Stomach smooth muscle (tissue), 2 donors: ENCODE results near the gene GRM4.

ENCODE experiments used
- H3K27ac ChIP-seq: one replicate; pipeline ENCODE4 v1.7.0; 2013; ENCODE audit warnings: mild to moderate bottlenecking, low read length, inconsistent platforms
- H3K27me3 ChIP-seq, 2 donors: one replicate each; pipeline ENCODE4 v1.7.0; 2013; ENCODE audit warnings: low read length in 2 of 2; ENCODE audit not compliant: insufficient read depth in 2 of 2, control insufficient read depth in 1 of 2
- H3K36me3 ChIP-seq, 2 donors: one replicate each; pipeline ENCODE4 v1.7.0; 2013; ENCODE audit warnings: low read length in 2 of 2; ENCODE audit not compliant: control insufficient read depth in 2 of 2, insufficient read depth in 2 of 2
- H3K4me1 ChIP-seq: one replicate; pipeline ENCODE4 v1.7.0; 2013; ENCODE audit warnings: low read length; ENCODE audit not compliant: control insufficient read depth, insufficient read depth
- H3K4me3 ChIP-seq, 2 donors: one replicate each; pipeline ENCODE4 v1.7.0; 2013; ENCODE audit warnings: low read length in 2 of 2
- H3K9ac ChIP-seq, 2 donors: one replicate each; pipeline ENCODE4 v1.7.0; 2013; ENCODE audit warnings: low read length in 2 of 2, mild to moderate bottlenecking in 1 of 2
- H3K9me3 ChIP-seq, 2 donors: one replicate each; pipeline ENCODE4 v1.7.0; 2013; ENCODE audit warnings: low read length in 2 of 2; ENCODE audit not compliant: control insufficient read depth in 2 of 2
- donor health status: healthy.
- donor health status: Pancreatic carcinoma.

The GRM4 gene

GRCh38 chr6:33983109-33983716 lies 162.7 kb downstream of the GRM4 start:
- no peaks in the 10 kb centered on the region for H3K9me3 ChIP-seq
- H3K4me1 ChIP-seq = no peaks in the 10 kb centered on the region
- H3K36me3 ChIP-seq = no peaks in the 10 kb centered on the region
- H3K4me3 ChIP-seq = no peak overlapping the region
- H3K27ac ChIP-seq = no peak overlapping the region
- H3K9ac ChIP-seq = no peak overlapping the region
- H3K27me3 ChIP-seq = peaks cover 0 to 3% of the 10 kb centered on the region in 2 donors

- Histone ChIP-seq H3K4me1 (no peaks in the 10 kb centered on the region), H3K27me3 (peaks cover 0 to 11% of the 10 kb centered on the region in 2 donors), H3K9me3 (no peaks in the 10 kb centered on the region), H3K36me3 (no peaks in the 10 kb centered on the region), H3K4me3 (no peak overlapping the region), H3K9ac (no peak overlapping the region), H3K27ac (no peak overlapping the region)
Observed at GRCh38 chr6:33981861-33982260, 164.0 kb downstream of the GRM4 start.

- Histone ChIP-seq H3K36me3 (no peaks in the 10 kb centered on the region), H3K9ac (no peak overlapping the region), H3K4me1 (no peaks in the 10 kb centered on the region), H3K9me3 (no peaks in the 10 kb centered on the region), H3K4me3 (no peak overlapping the region), H3K27ac (no peak overlapping the region), H3K27me3 (peaks cover 4 to 15% of the 10 kb centered on the region in 2 donors)
Observed at GRCh38 chr6:33981421-33981820, 164.5 kb downstream of the GRM4 start.

DNA sequence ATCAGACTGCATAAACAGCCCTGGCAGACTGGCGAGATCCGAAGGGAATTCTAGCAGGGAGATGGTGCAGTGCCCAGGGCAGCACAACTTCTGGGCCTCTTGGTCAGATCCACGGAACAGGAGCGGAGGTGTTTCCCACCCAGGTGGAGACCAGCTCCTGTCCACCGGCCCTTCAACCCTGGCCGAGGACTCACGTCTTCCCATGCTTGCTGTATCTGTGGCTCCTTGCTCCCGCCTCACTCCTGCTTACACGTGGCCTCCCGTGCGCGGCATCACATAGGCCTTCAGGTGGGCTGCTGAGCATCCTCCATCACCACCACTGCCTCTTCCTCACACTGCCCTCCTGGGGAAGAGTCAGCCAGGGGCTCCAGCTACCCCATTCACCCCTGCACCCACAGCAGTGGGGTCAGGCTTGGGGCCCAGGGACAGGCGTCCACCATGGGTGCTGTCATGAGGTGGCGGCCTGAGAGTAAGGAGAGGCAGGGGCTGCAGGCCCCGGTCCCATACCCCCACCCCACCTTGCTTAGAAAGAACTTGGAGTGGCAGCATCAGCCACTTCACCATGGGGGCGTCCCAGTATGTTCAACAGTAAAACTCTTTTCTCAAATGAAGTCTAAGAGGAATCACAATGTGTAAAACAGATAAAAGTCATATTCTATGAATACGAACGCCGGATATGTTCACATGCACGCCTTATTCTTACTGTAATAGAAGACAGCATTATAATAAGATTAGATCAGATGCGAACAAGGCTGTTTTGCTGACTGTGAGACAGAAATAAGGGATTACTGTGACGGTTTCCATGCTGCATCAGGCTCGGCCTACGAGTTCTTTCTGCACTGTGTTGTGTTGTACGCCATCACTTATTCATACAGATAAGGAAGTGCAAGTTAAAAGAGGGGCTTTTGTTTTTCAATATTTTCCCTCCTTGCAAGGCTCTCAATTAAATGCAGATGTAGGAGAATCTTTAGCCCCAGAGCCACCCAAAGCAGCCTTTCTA lies 165.4 kb downstream of the GRM4 start:
- no peak overlapping the region for H3K27ac ChIP-seq
- peaks cover 13 to 19% of the 10 kb centered on the region in 2 donors for H3K27me3 ChIP-seq
- H3K36me3 ChIP-seq = no peaks in the 10 kb centered on the region
- H3K9ac ChIP-seq = no peak overlapping the region
- H3K4me1 ChIP-seq = no peaks in the 10 kb centered on the region
- H3K4me3 ChIP-seq = no peak overlapping the region
- no peaks in the 10 kb centered on the region for H3K9me3 ChIP-seq

GRCh38 chr6:33979750-33980149 lies 166.1 kb downstream of the GRM4 start:
- no peak overlapping the region for H3K27ac ChIP-seq
- H3K27me3 ChIP-seq = peaks cover 13 to 19% of the 10 kb centered on the region in 2 donors
- no peaks in the 10 kb centered on the region for H3K36me3 ChIP-seq
- H3K4me1 ChIP-seq = no peaks in the 10 kb centered on the region
- no peaks in the 10 kb centered on the region for H3K9me3 ChIP-seq
- no peak overlapping the region for H3K4me3 ChIP-seq
- H3K9ac ChIP-seq = no peak overlapping the region

DNA sequence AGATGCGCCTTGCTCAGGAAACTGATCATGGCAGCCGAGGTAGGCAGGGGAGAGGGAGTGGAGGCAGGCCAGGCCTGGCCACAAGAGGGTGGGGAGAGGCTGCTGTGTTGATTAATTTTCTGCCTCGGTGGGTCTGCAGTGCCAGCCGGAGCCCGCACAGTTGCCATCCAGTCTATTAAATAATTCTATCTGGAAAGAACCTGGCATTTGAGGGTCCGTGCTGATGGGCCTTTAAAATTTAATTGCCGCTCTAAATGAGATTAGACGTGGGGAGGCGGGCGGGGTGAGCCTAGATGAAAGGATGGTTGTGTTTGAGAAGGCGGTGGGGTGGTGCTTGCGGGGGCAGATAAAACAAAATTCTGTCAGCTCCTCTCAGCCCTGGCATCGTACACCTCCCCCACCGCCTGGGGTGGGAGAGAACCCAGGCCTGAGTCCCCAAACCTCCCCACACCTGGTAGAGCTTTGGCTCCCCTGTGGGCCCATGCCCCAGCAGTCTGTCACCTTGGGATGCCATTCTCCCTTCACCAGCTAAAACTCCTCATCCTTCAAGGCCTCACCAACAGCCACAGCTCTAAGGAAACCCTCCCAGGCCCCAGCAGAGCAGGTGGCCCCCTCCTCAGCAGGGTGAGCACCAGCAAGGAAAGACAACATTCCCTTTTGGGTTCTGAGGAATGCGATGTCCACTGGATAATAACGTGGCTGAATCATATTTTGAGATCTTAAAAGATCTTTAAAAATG lies 167.3 kb downstream of the GRM4 start:
- Histone ChIP-seq H3K9me3 (no peaks in the 10 kb centered on the region), H3K27ac (no peak overlapping the region), H3K36me3 (no peaks in the 10 kb centered on the region), H3K4me1 (no peaks in the 10 kb centered on the region), H3K9ac (no peak overlapping the region), H3K4me3 (no peak overlapping the region), H3K27me3 (peaks cover 13 to 19% of the 10 kb centered on the region in 2 donors)

GRCh38 chr6:33977606-33978411 lies 168.1 kb downstream of the GRM4 start:
- no peak overlapping the region for H3K27ac ChIP-seq
- H3K4me1 ChIP-seq = no peaks in the 10 kb centered on the region
- H3K4me3 ChIP-seq = no peak overlapping the region
- no peak overlapping the region for H3K9ac ChIP-seq
- H3K27me3 ChIP-seq = peaks cover 13 to 19% of the 10 kb centered on the region in 2 donors
- H3K36me3 ChIP-seq = no peaks in the 10 kb centered on the region
- no peaks in the 10 kb centered on the region for H3K9me3 ChIP-seq

DNA sequence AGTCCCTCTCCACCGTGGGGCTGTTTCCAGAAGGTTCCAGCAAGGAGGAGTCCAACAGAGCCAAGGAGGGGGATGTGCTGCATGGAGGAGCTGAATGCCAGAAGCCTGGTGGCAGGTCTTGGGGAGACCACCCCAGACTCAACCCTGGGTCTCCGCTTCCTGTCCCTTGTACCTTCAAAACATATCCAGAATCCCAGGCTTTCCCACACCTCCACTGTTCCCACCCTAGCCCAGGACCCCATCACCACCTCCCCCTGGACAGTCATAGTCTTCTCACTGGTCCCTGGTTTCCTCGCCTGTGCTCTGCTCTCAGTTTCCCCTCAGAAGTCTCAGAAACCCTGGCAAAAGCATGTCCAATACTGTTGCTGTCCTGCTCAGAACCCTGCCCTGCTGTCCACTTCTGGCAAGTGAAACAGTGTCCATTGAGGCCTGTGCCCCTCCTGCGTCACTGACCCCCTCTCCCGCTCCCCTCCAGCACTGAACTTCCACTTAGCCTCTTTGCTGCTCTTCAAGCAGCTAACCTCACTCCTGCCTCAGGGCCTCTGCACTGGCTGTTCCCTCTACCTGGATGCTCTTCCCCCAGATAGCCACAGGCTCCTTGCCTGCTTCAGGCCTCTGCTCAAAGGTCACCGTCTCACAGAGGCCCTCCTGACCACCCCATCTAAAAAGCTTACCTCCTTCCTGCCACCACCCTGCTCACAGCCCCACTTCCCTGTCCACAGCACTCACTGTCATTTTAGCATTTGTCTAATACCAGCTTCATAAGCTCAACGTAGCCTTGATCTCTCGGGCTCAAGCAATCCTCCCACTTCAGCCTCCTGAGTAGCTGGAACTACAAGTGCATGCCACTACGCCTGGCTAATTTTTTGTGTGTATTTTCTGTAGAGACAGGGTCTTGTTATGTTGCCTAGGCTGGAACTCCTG lies 169.2 kb downstream of the GRM4 start:
- Histone ChIP-seq H3K9me3 (peaks cover 0 to 4% of the 10 kb centered on the region in 2 donors), H3K27me3 (peaks cover 13 to 19% of the 10 kb centered on the region in 2 donors), H3K4me1 (no peaks in the 10 kb centered on the region), H3K27ac (no peak overlapping the region), H3K9ac (no peak overlapping the region), H3K4me3 (no peak overlapping the region), H3K36me3 (no peaks in the 10 kb centered on the region)

DNA sequence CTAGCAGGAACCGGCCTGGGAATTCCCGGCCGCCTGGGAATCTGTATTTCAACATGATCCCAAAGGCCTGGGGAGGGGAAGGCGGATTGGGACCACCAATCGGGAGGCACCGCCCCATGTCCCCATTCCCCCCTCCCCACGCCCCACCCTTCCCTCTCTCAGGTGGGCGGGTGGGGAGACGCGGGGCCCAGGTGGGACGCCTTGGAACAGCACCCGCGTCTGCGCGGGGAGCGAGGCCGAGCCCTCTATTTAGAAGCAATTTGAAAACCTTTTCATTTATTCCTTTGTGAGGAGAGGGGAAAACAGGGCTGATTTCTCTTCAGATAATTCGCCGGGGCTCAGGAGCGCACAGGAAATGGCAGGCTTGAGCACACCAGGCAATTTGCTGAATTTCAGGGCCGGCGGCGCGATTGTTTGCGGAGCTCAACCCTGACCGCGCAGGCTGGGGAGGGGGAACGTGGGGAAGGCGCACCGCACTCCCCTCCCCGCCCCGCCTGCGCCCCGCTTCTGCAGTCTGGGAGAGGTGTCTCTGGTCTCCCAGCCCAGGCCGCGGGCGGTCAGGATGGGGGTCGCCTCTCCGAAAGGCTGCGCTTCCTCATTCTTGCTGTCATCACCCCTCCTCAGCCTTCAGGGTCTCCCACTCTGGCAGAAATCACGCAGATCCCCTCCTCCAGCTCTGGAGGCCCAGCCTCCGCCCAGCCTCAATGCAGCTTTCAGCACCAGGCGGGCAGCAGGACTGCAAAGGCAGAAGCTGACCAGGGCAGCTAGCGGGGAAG lies 170.0 kb downstream of the GRM4 start:
- no peak overlapping the region for H3K9ac ChIP-seq
- H3K27ac ChIP-seq = no peak overlapping the region
- H3K4me1 ChIP-seq = no peaks in the 10 kb centered on the region
- H3K4me3 ChIP-seq = no peak overlapping the region
- peaks cover 0 to 4% of the 10 kb centered on the region in 2 donors for H3K9me3 ChIP-seq
- peaks cover 13 to 19% of the 10 kb centered on the region in 2 donors for H3K27me3 ChIP-seq
- no peaks in the 10 kb centered on the region for H3K36me3 ChIP-seq
